HTR-8/SVneo (cell line): ENCODE measurements around the gene APOBEC3A.

ENCODE experiments used
- DNase-seq: peaks from one replicate; pipeline ENCODE4 v3.0.0; 2011; ENCODE audit warnings: low spot score, mixed read lengths; ENCODE audit not compliant: insufficient read length
- FAIRE-seq: peaks from 2 replicates; lab custom pipeline; 2011; peaks lifted over from hg19 to GRCh38; lab: Jason Lieb, UNC

The APOBEC3A gene

DNA sequence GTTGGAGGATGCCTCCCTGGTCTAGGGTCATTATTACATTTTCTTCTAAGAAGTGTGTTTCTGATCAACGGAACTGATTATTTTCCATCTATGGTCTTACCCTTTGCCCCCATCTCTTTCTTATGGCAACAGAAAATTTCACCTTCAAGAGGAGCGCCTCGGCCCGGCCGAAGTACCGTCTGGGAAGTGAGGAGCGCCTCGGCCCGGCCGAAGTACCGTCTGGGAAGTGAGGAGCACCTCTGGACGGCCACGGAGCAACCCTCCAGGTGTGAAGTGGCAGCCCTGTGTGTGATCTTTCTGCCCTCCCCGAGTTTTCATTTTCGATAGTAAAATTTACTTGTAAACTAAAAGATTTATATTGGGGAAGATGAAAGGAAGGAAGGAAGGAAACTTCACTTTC, 53.5 kb downstream of the APOBEC3A start:
- no peak for FAIRE-seq
- DNase-seq, result no peak
